Cardiac fibroblast (primary cell): ENCODE results near the gene HIRIP3.

Experiments
- DNase-seq, 2 donors: peaks; one replicate each; pipeline versions ENCODE4 v3.0.0 to v3.0.0-alpha.2; 2010; ENCODE audit warnings: low read depth in 2 of 2
- H3K4me3 ChIP-seq, 2 donors: replicated peaks in 1 of 2; 1 replicate in 1 of 2; 2 replicates in 1 of 2; pipeline ENCODE4 v1.5.1; 2011; ENCODE audit warnings: low read depth in 2 of 2, low read length in 2 of 2, mild to moderate bottlenecking in 2 of 2, moderate library complexity in 1 of 2
- TF ChIP-seq, protein P1 (sequence below): IDR thresholded peaks from one replicate; pipeline ENCODE4 v1.5.1; 2011; ENCODE audit warnings: low read depth, mild to moderate bottlenecking, low read length, inconsistent platforms

HIRIP3 gene

DNA sequence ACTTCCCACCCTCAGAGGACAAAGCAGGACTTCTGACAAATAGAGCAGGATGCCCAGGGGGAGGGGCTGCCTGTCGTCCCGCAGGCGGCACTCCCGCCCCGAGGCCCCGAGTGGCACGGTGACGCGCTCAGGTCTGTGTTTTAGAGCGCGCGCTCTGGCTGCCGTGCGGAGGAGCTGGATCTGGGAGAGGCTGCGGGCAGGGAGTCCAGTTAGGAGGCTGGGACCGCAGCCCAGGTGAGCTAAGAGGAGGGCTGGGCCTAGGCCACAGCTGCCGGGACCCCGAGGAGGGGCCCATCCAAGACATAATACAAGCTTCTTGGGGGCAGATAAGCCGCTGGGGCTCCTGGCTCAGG lies 9.0 kb upstream of the HIRIP3 start:
- no peak for DNase-seq
- TF ChIP-seq, protein P1, sequence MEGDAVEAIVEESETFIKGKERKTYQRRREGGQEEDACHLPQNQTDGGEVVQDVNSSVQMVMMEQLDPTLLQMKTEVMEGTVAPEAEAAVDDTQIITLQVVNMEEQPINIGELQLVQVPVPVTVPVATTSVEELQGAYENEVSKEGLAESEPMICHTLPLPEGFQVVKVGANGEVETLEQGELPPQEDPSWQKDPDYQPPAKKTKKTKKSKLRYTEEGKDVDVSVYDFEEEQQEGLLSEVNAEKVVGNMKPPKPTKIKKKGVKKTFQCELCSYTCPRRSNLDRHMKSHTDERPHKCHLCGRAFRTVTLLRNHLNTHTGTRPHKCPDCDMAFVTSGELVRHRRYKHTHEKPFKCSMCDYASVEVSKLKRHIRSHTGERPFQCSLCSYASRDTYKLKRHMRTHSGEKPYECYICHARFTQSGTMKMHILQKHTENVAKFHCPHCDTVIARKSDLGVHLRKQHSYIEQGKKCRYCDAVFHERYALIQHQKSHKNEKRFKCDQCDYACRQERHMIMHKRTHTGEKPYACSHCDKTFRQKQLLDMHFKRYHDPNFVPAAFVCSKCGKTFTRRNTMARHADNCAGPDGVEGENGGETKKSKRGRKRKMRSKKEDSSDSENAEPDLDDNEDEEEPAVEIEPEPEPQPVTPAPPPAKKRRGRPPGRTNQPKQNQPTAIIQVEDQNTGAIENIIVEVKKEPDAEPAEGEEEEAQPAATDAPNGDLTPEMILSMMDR = no peak
- H3K4me3 ChIP-seq = no peak overlapping the region

DNA sequence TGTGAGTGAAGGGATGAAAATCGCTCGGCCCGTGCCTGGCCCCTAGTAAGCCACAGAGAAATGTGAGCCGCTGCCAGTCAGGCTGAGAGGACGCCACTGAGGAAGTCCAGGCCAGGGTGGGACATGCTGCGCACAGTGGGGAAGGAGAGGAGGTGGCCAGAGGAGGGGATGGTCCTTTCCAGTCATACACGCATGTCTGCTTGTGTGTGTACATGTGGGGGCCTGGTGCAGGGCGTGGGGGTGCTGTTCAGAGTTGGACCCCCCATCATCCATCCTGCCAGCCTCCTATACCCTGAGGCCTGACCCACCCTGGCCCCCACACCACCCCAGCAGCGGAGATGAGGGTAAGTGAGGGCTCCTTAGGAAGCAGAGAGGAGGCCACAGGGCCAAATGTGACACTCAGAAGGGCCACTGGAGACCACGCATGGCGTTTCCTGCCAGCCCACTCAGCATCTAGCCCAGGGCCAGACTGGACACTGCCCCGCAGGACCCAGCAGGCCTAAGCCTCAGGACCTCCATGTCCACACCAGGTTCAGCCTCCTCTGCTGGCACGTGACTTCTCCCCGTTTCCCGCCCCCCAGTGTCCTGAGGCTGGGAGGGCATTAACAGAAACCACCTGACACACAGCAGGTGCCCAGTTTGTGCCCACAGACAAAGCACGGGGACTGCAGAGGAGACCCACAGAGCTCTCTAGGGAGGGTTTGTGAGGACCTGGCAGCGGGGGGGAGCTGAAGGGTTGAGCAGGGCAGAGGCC lies 8.4 kb upstream of the HIRIP3 start:
- no peak for DNase-seq
- TF ChIP-seq, protein P1 = no peak
- H3K4me3 ChIP-seq = no peak overlapping the region

DNA sequence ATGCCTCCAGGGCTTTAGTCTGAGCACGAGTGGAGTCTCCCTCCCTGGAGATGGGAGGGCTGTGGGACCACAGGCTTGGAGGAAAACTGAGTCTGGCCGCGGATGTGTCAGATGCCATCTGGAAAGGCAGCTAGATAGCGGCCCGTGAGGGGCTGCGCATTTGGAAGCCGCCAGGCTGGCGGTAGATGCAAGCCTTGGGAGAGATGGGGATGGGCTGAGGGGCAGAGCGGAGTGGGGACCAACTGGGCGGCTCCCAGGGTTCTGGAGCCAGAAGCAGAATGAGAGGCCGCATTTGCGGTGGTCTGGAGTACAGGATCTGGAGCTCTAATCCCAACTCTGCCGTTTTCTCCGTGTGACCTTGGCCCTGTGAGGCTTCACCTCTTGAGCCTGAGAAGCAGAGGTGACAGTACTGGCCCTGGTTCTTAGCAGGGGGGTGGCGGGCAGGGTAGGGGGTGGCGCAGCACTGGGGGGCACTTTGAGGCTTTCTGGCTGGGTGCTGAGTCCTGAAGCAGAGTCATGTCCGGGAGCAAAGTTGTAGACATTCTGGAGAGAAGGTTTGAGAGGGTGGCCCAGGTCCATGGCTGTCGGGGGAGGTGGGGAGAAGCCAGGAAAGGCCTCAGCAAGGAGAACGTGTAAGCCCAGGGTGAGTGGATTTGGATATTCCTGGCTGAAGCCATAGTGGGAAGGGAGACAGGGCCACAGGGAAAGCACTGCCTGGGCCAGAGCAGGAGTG lies 7.4 kb upstream of the HIRIP3 start:
- TF ChIP-seq, protein P1 = no peak
- no peak for DNase-seq
- H3K4me3 ChIP-seq = no peak overlapping the region

DNA sequence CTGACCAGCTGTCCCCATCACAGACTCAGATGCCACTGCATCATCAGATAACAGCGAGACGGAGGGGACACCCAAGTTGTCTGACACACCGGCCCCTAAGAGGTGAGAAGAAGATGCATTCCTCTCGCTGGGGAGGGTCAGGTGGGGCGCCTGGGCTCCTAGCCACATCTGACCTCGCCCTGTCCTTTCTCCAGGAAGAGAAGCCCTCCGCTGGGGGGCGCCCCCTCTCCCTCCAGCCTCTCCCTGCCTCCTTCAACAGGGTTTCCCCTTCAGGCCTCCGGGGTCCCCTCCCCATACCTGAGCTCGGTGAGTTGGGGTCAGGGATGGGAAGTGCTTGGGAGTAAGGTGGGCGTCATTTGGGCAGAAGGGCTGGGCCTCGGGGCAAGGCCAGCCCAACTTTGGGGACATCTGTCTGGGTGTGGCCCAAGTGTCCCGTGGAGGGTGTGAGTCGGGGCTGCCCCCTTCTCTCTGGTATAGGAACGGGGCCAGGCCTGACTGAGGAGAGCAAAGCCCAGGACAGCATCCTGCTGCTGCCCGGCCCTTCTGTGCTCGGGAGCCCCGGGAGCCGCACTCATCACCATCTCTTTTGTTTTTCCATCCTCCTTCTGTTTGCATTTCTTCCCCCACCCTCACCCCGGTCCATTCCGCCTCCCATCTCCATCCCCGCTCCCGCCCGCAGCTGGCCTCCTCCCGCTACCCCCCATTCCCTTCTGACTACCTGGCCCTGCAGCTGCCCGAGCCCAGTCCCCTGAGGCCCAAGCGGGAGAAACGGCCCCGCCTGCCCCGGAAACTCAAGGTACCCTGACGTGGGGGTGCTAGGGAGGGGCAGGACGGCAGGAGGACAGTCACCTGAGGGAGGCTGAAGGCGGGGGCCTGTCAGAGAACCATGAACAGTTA lies 5.6 kb upstream of the HIRIP3 start:
- DNase-seq = no peak
- H3K4me3 ChIP-seq = no peak overlapping the region
- TF ChIP-seq, protein P1 = no peak

DNA sequence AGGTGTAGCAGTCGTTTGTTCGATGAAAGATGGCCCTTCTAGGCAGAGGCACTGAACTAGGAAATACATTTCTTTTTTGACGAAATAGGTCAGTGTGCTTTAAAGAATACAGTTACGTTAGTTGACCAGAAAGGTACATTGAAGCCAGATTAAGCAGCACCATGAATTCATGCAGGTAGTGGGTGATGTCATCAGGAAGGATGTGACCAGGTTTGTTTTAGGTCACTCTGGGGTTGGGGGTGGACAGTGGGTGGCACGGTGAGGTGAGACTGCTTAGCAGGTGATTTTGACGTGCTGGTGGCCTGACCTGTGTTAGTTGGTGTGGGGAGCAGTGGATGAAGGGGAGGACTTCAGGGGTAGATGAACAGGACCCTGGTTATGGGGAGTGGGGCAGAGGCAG lies 4.2 kb upstream of the HIRIP3 start:
- no peak for DNase-seq
- TF ChIP-seq, protein P1 = no peak
- H3K4me3 ChIP-seq = no peak overlapping the region

DNA sequence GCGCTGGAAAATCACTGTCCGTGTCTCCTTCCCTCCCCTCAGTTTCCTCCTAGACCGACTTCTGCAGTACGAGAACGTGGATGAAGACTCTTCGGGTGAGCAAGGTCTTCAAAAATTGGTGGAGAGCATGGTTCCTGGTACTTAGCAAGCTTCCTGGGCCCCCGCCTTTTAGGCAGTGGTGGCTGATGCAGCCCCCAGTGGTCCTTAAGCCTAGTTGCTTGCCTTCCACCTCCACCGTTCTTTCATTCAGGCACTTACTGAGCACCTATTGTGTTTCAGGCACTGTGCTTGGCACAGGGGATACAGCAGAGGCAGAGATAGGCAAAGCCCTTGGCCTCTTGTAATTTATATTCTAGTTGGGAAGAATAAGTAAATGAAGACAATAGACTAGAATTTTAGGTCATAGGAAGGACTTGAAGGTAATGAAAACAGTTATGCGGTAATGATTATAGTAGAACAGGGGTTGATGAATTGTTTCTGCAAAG lies 1.4 kb upstream of the HIRIP3 start:
- no peak for DNase-seq
- TF ChIP-seq, protein P1 = no peak
- peak overlapping the region; percentile 88 to 93 for H3K4me3 ChIP-seq
